GM18505 (cell line): ENCODE results near the gene HEATR1.

ENCODE experiments used
- ATAC-seq: cut with Tn5 transposase; IDR thresholded peaks from one replicate; pipeline ENCODE4 v1.9.1; 2021; ENCODE audit not compliant: unreplicated experiment
- POLR2A ChIP-seq: IDR thresholded peaks from 4 replicates; pipeline ENCODE4 v1.6.1; 2011; ENCODE audit warnings: borderline replicate concordance; ENCODE audit not compliant: insufficient read depth, insufficient read length; ENCODE audit errors: extremely low read depth

HEATR1 gene

DNA sequence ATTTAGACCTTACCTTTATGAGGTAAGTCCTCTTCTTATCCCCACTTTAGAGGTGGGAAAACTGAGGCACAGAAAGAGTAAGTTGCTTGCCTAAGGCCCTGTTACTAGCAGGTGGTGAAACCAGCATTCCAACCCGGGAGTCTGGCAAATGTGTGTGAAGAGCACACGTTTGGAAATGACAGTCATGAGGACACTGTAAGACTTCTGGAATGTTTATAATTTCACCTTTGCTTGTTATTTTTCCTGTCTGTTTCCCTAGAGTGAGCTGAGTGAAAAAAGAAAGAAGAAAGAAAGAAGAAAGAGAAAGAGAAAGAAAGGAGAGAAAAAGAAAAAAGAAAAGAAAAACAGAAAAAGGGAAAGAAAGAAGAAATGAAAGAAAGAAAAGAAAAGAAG, 101.7 kb downstream of the HEATR1 start:
- TF ChIP-seq POLR2A = no peak
- no peak for ATAC-seq

GRCh38 chr1:236501093-236501492, 103.2 kb downstream of the HEATR1 start:
- no peak for ATAC-seq

More at GRCh38 chr1:236501093-236501492, 103.2 kb downstream of the HEATR1 start:
- no peak for TF ChIP-seq POLR2A
